ENCODE results near the gene PPIL1. TPM values are rescaled to one million over a fixed set of nuclear protein-coding genes. Genes with fewer than 3 reads are reported as not detected.

PPIL1 gene
- total and polyA plus RNA-seq, 2 experiments from 2014 or later = 20.4 to 27.1 TPM

DNA sequence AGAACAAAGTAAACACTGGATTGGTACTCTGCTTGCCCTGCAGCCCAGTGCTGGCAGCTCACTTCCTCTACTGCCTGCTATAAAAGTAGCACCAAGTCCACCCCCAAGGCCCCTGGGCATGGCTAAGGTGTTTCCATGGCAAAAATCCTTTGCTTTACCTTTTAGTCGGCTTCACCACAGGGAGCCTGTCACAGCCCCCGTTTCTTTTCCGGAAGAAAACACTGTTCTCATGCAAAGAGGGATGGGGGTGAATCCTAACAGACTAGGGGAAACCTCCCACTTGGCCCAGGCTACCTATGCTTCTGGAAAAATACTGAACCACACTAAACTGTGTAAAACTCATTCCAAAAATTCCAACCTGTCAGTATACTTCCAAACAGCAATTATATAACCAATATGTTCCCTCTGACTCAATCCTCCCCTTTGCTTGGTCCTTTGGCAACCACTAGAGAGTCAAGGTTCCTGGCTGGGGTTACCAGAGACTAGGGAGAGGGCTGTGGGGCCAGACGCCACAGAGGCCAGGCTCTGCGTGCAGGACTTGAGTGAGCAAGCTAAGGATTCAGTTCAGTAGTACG is 16.1 kb downstream of the PPIL1 start:
- Histone ChIP-seq H3K27ac (peak overlapping the region; percentile 31; the same call in 1 of the 2 replicates), H3K4me3 (no peak overlapping the region), H3K9ac (no peak overlapping the region), H3K27me3 (replicated peaks; ENCODE audit: insufficient read depth) (no peaks in the 10 kb centered on the region), H3K4me2 (ENCODE audit: unreplicated experiment) (no peak overlapping the region), H3K9me3 (ENCODE audit: low read depth) (no peaks in the 10 kb centered on the region), H4K20me1 (ENCODE audit: insufficient read depth) (no peaks in the 10 kb centered on the region), H3K4me1 (ENCODE audit: insufficient read depth) (peaks cover 11% of the 10 kb centered on the region), H3F3A (ENCODE audit: insufficient read depth) (peaks cover 6% of the 10 kb centered on the region), H3K79me2 (ENCODE audit: insufficient read depth) (peaks cover 38% of the 10 kb centered on the region), H3K36me3 (ENCODE audit: low read depth) (no peaks in the 10 kb centered on the region; the same call in 1 of the 2 replicates), H2AFZ (no peak overlapping the region), H3K9me2 (ENCODE audit: insufficient read depth) (no peaks in the 10 kb centered on the region)
- TF ChIP-seq EZH2 (IDR thresholded peaks at IDR 0.05; ENCODE audit: insufficient read depth, poor library complexity, severe bottlenecking) = no peak
- TF ChIP-seq EZH2phosphoT487 (IDR thresholded peaks at IDR 0.05; ENCODE audit: insufficient read depth, low read depth) = no peak
- peak; percentile 53 for DNase-seq
- in situ Hi-C loops (cut with MboI) = no loop called here
- 63 to 68% methylated on average over 6 of the region's 6 CpGs for whole genome bisulfite sequencing, 2 experiments (ENCODE audit: low coverage in 1 of 2, low lambda C conversion rate in 2 of 2, missing lambda C conversion rate in 2 of 2)

DNA sequence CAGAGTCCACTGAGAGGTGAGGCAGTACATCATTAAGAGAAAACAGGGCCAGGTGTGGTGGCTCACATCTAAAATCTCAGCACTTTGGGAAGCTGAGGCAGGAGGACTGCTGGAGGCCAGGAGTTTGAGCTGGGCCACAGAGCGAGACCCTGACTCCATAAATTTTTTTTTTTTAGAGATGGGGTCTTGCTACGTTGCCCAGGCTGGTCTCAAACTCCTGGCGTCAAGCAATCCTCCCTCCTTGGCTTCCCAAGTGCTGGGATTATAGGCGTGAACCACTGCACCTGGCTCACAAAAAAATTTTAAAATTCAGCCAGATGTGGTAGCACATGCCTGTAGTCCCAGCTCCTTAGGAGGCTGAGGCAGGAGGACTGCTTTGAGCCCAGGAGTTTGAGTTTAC is 17.3 kb downstream of the PPIL1 start:
- 95 to 98% methylated on average over 4 of the region's 4 CpGs for WGBS, 2 experiments (ENCODE audit: low coverage in 1 of 2, low lambda C conversion rate in 2 of 2, missing lambda C conversion rate in 2 of 2)
- no peak for DNase-seq
- in situ Hi-C loops (cut with MboI) = no loop called here
- Histone ChIP-seq H3K9me2 (ENCODE audit: insufficient read depth) (no peaks in the 10 kb centered on the region), H3K4me2 (ENCODE audit: unreplicated experiment) (no peak overlapping the region), H3K27ac (no peak overlapping the region), H3K79me2 (ENCODE audit: insufficient read depth) (peaks cover 38% of the 10 kb centered on the region), H3K36me3 (ENCODE audit: low read depth) (no peaks in the 10 kb centered on the region), H2AFZ (no peak overlapping the region), H4K20me1 (ENCODE audit: insufficient read depth) (no peaks in the 10 kb centered on the region), H3K4me1 (ENCODE audit: insufficient read depth) (peaks cover 22% of the 10 kb centered on the region), H3K4me3 (no peak overlapping the region), H3K27me3 (replicated peaks; ENCODE audit: insufficient read depth) (no peaks in the 10 kb centered on the region), H3K9me3 (ENCODE audit: low read depth) (no peaks in the 10 kb centered on the region), H3F3A (ENCODE audit: insufficient read depth) (peaks cover 17% of the 10 kb centered on the region), H3K9ac (no peak overlapping the region)
- no peak for TF ChIP-seq EZH2phosphoT487 (IDR thresholded peaks at IDR 0.05; ENCODE audit: insufficient read depth, low read depth)
- TF ChIP-seq EZH2 (IDR thresholded peaks at IDR 0.05; ENCODE audit: insufficient read depth, poor library complexity, severe bottlenecking) = no peak

DNA sequence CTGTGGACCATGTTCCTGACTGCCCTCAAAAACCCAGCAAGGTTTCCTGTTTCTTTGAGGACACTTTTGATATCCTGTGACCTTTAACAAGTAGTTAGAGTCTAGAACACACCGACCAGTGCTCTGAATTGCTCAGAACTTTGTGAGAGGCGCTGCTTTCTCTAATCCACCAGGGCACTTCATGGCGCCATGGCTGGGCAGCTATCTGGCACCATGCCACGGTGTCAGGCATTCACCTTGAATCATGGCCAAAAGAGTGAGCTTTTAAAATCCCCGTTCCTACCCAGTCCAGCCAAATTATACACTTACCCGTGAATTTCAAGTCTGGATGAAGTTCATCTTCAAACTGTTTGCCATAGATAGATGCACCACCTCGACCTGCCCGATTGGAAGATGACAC is 18.3 kb downstream of the PPIL1 start:
- Histone ChIP-seq H3K9me2 (ENCODE audit: insufficient read depth) (no peaks in the 10 kb centered on the region), H2AFZ (no peak overlapping the region), H3K4me3 (no peak overlapping the region), H3F3A (ENCODE audit: insufficient read depth) (peaks cover 27% of the 10 kb centered on the region), H4K20me1 (ENCODE audit: insufficient read depth) (no peaks in the 10 kb centered on the region), H3K36me3 (ENCODE audit: low read depth) (no peaks in the 10 kb centered on the region), H3K4me2 (ENCODE audit: unreplicated experiment) (no peak overlapping the region), H3K27me3 (replicated peaks; ENCODE audit: insufficient read depth) (no peaks in the 10 kb centered on the region), H3K9ac (no peak overlapping the region), H3K9me3 (ENCODE audit: low read depth) (no peaks in the 10 kb centered on the region), H3K79me2 (ENCODE audit: insufficient read depth) (peaks cover 32% of the 10 kb centered on the region), H3K27ac (no peak overlapping the region), H3K4me1 (ENCODE audit: insufficient read depth) (peaks cover 23% of the 10 kb centered on the region)
- no peak for DNase-seq
- in situ Hi-C loops (cut with MboI) = no loop called here
- TF ChIP-seq EZH2phosphoT487 (IDR thresholded peaks at IDR 0.05; ENCODE audit: insufficient read depth, low read depth) (no peak), EZH2 (IDR thresholded peaks at IDR 0.05; ENCODE audit: insufficient read depth, poor library complexity, severe bottlenecking) (no peak)
- 80 to 82% methylated on average over 8 of the region's 8 CpGs for whole genome bisulfite sequencing, 2 experiments (ENCODE audit: low coverage in 1 of 2, low lambda C conversion rate in 2 of 2, missing lambda C conversion rate in 2 of 2)

DNA sequence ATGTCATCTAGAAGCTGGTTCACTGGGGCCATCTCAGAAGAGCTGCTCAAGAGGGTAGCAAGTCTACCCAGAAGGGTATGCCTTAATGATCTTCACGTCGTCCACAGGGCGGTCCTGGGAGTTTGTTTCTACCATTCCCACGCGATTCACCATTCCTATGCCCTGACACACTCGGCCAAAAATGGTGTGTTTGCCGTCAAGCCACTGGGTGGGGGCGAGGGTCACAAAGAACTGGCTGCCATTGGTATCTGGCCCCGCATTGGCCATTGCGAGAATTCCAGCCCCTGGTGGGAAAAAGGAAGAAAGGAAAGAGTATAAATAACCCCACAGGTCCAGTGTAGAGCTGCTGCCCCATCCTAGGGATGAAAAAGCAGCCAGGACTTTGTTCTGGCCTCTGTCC is 18.9 kb downstream of the PPIL1 start:
- Histone ChIP-seq H3K27me3 (replicated peaks; ENCODE audit: insufficient read depth) (no peaks in the 10 kb centered on the region), H3K9me2 (ENCODE audit: insufficient read depth) (no peaks in the 10 kb centered on the region), H3K79me2 (ENCODE audit: insufficient read depth) (peaks cover 26% of the 10 kb centered on the region), H3F3A (ENCODE audit: insufficient read depth) (peaks cover 27% of the 10 kb centered on the region), H3K9me3 (ENCODE audit: low read depth) (no peaks in the 10 kb centered on the region), H3K9ac (no peak overlapping the region), H3K36me3 (ENCODE audit: low read depth) (no peaks in the 10 kb centered on the region), H4K20me1 (ENCODE audit: insufficient read depth) (no peaks in the 10 kb centered on the region), H3K27ac (no peak overlapping the region), H3K4me2 (ENCODE audit: unreplicated experiment) (no peak overlapping the region), H3K4me1 (ENCODE audit: insufficient read depth) (peaks cover 23% of the 10 kb centered on the region), H3K4me3 (no peak overlapping the region), H2AFZ (no peak overlapping the region)
- 95 to 96% methylated on average over 10 of the region's 10 CpGs for WGBS, 2 experiments (ENCODE audit: low coverage in 1 of 2, low lambda C conversion rate in 2 of 2, missing lambda C conversion rate in 2 of 2)
- TF ChIP-seq EZH2 (IDR thresholded peaks at IDR 0.05; ENCODE audit: insufficient read depth, poor library complexity, severe bottlenecking) (no peak), EZH2phosphoT487 (IDR thresholded peaks at IDR 0.05; ENCODE audit: insufficient read depth, low read depth) (no peak)
- in situ Hi-C loops (cut with MboI) = no loop called here
- DNase-seq = no peak
